Liver (tissue), 9 donors: ENCODE measurements around the gene GALNT1. TPM values are rescaled to one million over a fixed set of nuclear protein-coding genes. Genes with fewer than 3 reads are reported as not detected.

Experiments used
- DNase-seq: peaks from one replicate; pipeline ENCODE4 v3.0.0-alpha.2; 2017; ENCODE audit warnings: low spot score
- H3K27ac ChIP-seq, 2 donors: one replicate each; pipeline ENCODE4 v1.7.0; 2013; ENCODE audit warnings: inconsistent platforms in 2 of 2, low read length in 2 of 2, control low read depth in 1 of 2, low read depth in 1 of 2, mild to moderate bottlenecking in 1 of 2
- H3K27me3 ChIP-seq, 4 donors: one replicate each; pipeline versions ENCODE4 v1.6.1 to v1.7.0; 2013; ENCODE audit warnings: low read length in 3 of 4, inconsistent platforms in 1 of 4, mild to moderate bottlenecking in 1 of 4, moderate library complexity in 1 of 4; ENCODE audit not compliant: control insufficient read depth in 4 of 4, insufficient read depth in 4 of 4
- H3K36me3 ChIP-seq, 4 donors: one replicate each; pipeline versions ENCODE4 v1.6.1 to v1.7.0; 2013; ENCODE audit warnings: low read length in 3 of 4, mild to moderate bottlenecking in 3 of 4, low read depth in 1 of 4, moderate library complexity in 1 of 4; ENCODE audit not compliant: control insufficient read depth in 4 of 4, insufficient read depth in 3 of 4
- H3K4me1 ChIP-seq, 4 donors: one replicate each; pipeline versions ENCODE4 v1.6.1 to v1.7.0; 2013; ENCODE audit warnings: low read length in 3 of 4, mild to moderate bottlenecking in 3 of 4, moderate library complexity in 1 of 4; ENCODE audit not compliant: control insufficient read depth in 4 of 4, insufficient read depth in 4 of 4
- H3K4me3 ChIP-seq, 3 donors: one replicate each; pipeline versions ENCODE4 v1.6.1 to v1.7.0; 2013; ENCODE audit warnings: low read length in 3 of 3, control low read depth in 1 of 3, low read depth in 1 of 3, mild to moderate bottlenecking in 1 of 3
- H3K9ac ChIP-seq, 2 donors: one replicate each; pipeline ENCODE4 v1.7.0; 2013; ENCODE audit warnings: low read length in 2 of 2, mild to moderate bottlenecking in 2 of 2, moderate library complexity in 2 of 2, control low read depth in 1 of 2, low read depth in 1 of 2
- H3K9me3 ChIP-seq, 4 donors: one replicate each; pipeline versions ENCODE4 v1.6.1 to v1.7.0; 2013; ENCODE audit warnings: low read length in 3 of 4; ENCODE audit not compliant: control insufficient read depth in 4 of 4
- ATF3 ChIP-seq: IDR thresholded peaks from 2 replicates; pipeline ENCODE4 v1.6.1; 2016; ENCODE audit warnings: antibody characterized with exemption
- CTCF ChIP-seq: fragments of 150-350 bp; IDR thresholded peaks from 2 replicates; pipeline ENCODE4 v1.5.1; 2017; ENCODE audit warnings: improper control_type of control experiment, low read depth, low read length; ENCODE audit not compliant: missing input control
- FOXA1 ChIP-seq: IDR thresholded peaks from 2 replicates; pipeline ENCODE4 v1.6.1; 2016; ENCODE audit warnings: antibody characterized with exemption
- FOXA2 ChIP-seq: IDR thresholded peaks from 2 replicates; pipeline ENCODE4 v1.6.1; 2016; ENCODE audit warnings: antibody characterized with exemption
- HNF4G ChIP-seq: IDR thresholded peaks from 2 replicates; pipeline ENCODE4 v1.6.1; 2016; ENCODE audit warnings: antibody characterized with exemption
- JUND ChIP-seq, 2 donors: IDR thresholded peaks; 2 replicates each; pipeline ENCODE4 v1.6.1; 2016; ENCODE audit warnings: antibody characterized with exemption in 2 of 2
- MAX ChIP-seq: IDR thresholded peaks from 2 replicates; pipeline ENCODE4 v1.6.1; 2016; ENCODE audit warnings: antibody characterized with exemption
- NR2F2 ChIP-seq: IDR thresholded peaks from 2 replicates; pipeline ENCODE4 v1.6.1; 2016; ENCODE audit warnings: antibody characterized with exemption
- REST ChIP-seq: IDR thresholded peaks from 2 replicates; pipeline ENCODE4 v1.6.1; 2016; ENCODE audit warnings: antibody characterized with exemption, mild to moderate bottlenecking
- RXRA ChIP-seq, 2 donors: IDR thresholded peaks; 2 replicates each; pipeline ENCODE4 v1.6.1; 2017 to 2018; ENCODE audit warnings: antibody characterized with exemption in 2 of 2, mild to moderate bottlenecking in 1 of 2
- SP1 ChIP-seq: IDR thresholded peaks from 2 replicates; pipeline ENCODE4 v1.6.1; 2018; ENCODE audit warnings: antibody characterized with exemption, mild to moderate bottlenecking
- TAF1 ChIP-seq: conservative IDR thresholded peaks from 2 replicates; pipeline ENCODE4 v1.6.1; 2016; ENCODE audit warnings: antibody characterized with exemption, mild to moderate bottlenecking
- ZBTB33 ChIP-seq: IDR thresholded peaks from 2 replicates; pipeline ENCODE4 v1.6.1; 2016; ENCODE audit warnings: antibody characterized with exemption
- WGBS: extraction: QIAGEN DNeasy Blood & Tissue Kit; methylation state at CpG from one replicate; pipeline ENCODE4 v1.1.7; 2013; 5-methylcytosine and 5-hydroxymethylcytosine counted together
- polyA plus RNA-seq, 2 donors: library from polyadenylated mRNA; stranded (reverse) in 1 of 2; unstranded in 1 of 2; fragments of 200-250 nt in 1 of 2; fragments of >200 nt in 1 of 2; fragmentation: Nextera tagmentation in 1 of 2; extraction: Ambion mirVana in 1 of 2; gene quantifications; one replicate each; pipeline versions ENCODE4 v1.2.1 to v1.2.3, GENCODE V29; 2013 to 2015
- total RNA-seq, 2 donors: library from RNA; depleted of rRNA; stranded (reverse); fragments of >200 nt; gene quantifications; one replicate each; pipeline ENCODE4 v1.2.3, GENCODE V29; 2014
- donor health status: healthy.
- donor health status: healthy.
- donor health status: healthy.
- donor health status: healthy.
- donor health status: healthy.

GALNT1 gene
- total and polyA plus RNA-seq, 4 donors, result 13.9 to 42.2 (median 26.5) TPM

GRCh38 chr18:35577045-35577848 lies 4.3 kb upstream of the GALNT1 start:
- WGBS, result 89% methylated on average over 8 of the region's 8 CpGs
- no peaks in the 10 kb centered on the region for H3K27me3 ChIP-seq

More at GRCh38 chr18:35577045-35577848, 4.3 kb upstream of the GALNT1 start:
- no peak for DNase-seq
- Histone ChIP-seq H3K4me1 (peaks cover 0 to 3% (median under 1%) of the 10 kb centered on the region in 4 donors), H3K9ac (no peak overlapping the region), H3K27ac (no peak overlapping the region), H3K36me3 (no peaks in the 10 kb centered on the region), H3K4me3 (no peak overlapping the region), H3K9me3 (no peaks in the 10 kb centered on the region)
- TF ChIP-seq ZBTB33 (no peak), FOXA2 (no peak), HNF4G (no peak), TAF1 (no peak), FOXA1 (no peak), CTCF (no peak), MAX (no peak), REST (no peak), JUND (IDR thresholded peaks at IDR 0.05) (no peak), ATF3 (no peak), SP1 (no peak), NR2F2 (no peak), RXRA (IDR thresholded peaks at IDR 0.05) (no peak)
